Suprapubic skin (tissue), 4 donors: ENCODE data around the gene ILF2. TPM values are rescaled to one million over a fixed set of nuclear protein-coding genes. Genes with fewer than 3 reads are reported as not detected.
A peak's percentile ranks its signal among the peaks of the same experiment; 100 is the strongest.

Source experiments
- DNase-seq, 2 donors: peaks; one replicate each; pipeline ENCODE4 v3.0.0-alpha.2; 2019; ENCODE audit warnings: low spot score in 2 of 2
- H3K27ac ChIP-seq: fragments of 200-600 bp; sonication (generic); one replicate; pipeline ENCODE4 v1.5.1; 2019
- H3K27me3 ChIP-seq: fragments of 200-600 bp; sonication (generic); one replicate; pipeline ENCODE4 v1.5.1; 2019
- H3K36me3 ChIP-seq: fragments of 200-600 bp; sonication (generic); one replicate; pipeline ENCODE4 v1.5.1; 2019
- H3K4me1 ChIP-seq: fragments of 200-600 bp; sonication (generic); one replicate; pipeline ENCODE4 v1.5.1; 2019
- H3K4me3 ChIP-seq: fragments of 200-600 bp; sonication (generic); one replicate; pipeline ENCODE4 v1.5.1; 2019; ENCODE audit warnings: mild to moderate bottlenecking
- H3K9me3 ChIP-seq: fragments of 200-600 bp; sonication (generic); one replicate; pipeline ENCODE4 v1.5.1; 2019
- CTCF ChIP-seq, 2 donors: fragments of 200-600 bp in 1 of 2; fragments of 450-650 bp in 1 of 2; sonication (generic) in 1 of 2; IDR thresholded peaks; one replicate each; pipeline ENCODE4 v1.5.1; 2016 to 2019; ENCODE audit warnings: antibody characterized with exemption in 2 of 2, mild to moderate bottlenecking in 1 of 2, moderate library complexity in 1 of 2
- EP300 ChIP-seq: sonication (generic); formaldehyde crosslinking; IDR thresholded peaks from one replicate; pipeline ENCODE4 v1.6.1; 2017; ENCODE audit warnings: antibody characterized with exemption
- POLR2A ChIP-seq, 2 donors: fragments of 450-650 bp; IDR thresholded peaks; one replicate each; pipeline ENCODE4 v1.6.1; 2017; ENCODE audit warnings: antibody characterized with exemption in 2 of 2, mild to moderate bottlenecking in 2 of 2, moderate library complexity in 2 of 2
- POLR2AphosphoS5 ChIP-seq, 3 donors: sonication (generic); formaldehyde crosslinking; IDR thresholded peaks; one replicate each; pipeline ENCODE4 v1.6.1; 2017; ENCODE audit warnings: antibody characterized with exemption in 3 of 3
- WGBS: methylation state at CpG from one replicate; pipeline ENCODE4 v1.1.5; 2018; 5-methylcytosine and 5-hydroxymethylcytosine counted together
- total RNA-seq, 4 donors: library from RNA; depleted of rRNA; stranded (reverse); fragments of >200 nt; gene quantifications; one replicate each; pipeline ENCODE4 v1.1.0, GENCODE V29; 2016

Gene ILF2
- total RNA-seq, 4 donors from 2014 or later = 68.2 to 149 (median 127) TPM

DNA sequence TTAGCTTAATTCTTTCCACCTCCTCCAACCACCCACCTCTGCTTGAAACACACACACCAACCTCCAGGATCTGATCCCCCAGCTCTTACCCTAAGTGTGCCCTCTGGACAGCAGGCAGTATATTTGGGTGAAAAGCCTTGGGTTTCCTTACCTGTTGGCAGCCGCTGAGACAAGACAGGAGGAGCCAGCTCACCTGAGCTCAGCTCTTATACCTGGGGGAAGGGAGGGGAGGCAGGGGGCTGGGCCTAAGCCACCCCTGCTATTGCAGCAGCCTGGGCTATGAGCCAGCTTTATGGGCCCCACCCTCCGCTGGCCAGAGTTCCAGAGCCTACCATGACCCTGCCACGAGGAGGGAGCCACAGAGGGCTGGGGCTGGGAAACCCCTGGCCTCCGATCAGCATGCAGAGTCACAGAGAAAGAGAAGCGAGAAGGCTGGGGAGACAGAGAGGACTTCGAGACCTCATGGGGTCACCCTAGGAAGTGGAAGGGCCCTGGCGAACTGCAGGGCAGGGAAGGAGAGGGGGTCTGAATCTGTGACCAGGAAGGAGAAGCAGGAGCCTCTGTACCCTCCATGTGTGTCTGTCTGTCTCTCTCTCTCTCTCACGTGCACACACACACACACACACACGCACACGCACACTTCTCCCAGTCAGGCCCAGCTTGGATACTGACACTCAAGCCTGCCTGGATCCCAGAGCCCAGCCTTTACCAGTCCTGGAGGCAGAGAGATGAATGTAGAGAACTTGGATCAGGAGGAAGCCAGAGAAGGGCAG, 54.5 kb downstream of the ILF2 start, which contains the start of gene S100A14:
Gene S100A14 (minus strand): TSS at position 182 of the 773 bp plus-strand sequence. CDS start 467 bp downstream, outside the sequence.
- DNase-seq = peak in 1 of 2 donors; percentile 86
- Histone ChIP-seq H3K27me3 (no peaks in the 10 kb centered on the region), H3K9me3 (no peaks in the 10 kb centered on the region), H3K27ac (peak within 1 kb of the TSS; percentile 88), H3K36me3 (no peaks in the 10 kb centered on the region), H3K4me1 (peaks cover 55% of the 10 kb centered on the region), H3K4me3 (peak within 1 kb of the TSS; percentile 41)
- TF ChIP-seq POLR2AphosphoS5 (IDR thresholded peaks at IDR 0.05) (no peak), CTCF (IDR thresholded peaks at IDR 0.05) (no peak), POLR2A (IDR thresholded peaks at IDR 0.05) (no peak), EP300 (no peak)
- 37% methylated on average over 10 of the region's 10 CpGs for WGBS

DNA sequence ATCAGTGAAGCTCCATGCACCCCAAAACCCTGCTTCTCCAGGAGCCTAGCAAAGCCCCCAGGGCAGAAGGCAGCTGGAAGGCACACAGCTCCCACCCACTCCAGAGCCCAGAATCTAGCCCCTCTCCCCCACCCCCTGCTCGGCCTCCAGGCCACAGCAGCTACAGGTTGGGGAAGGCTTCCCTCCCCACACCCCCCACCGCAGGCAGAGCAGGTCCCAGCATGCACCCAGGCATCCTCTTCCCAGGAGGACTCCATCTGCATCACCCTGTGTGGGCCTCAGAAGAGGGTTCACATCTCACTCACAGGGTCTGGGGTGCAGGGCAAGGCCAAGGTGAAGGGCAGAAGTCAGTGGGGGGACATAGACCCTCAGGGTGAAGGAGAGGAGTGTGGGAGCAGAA, 55.4 kb downstream of the ILF2 start:
- peak in 1 of 2 donors; percentile 73 for DNase-seq
- peak overlapping the region; percentile 88 for H3K27ac ChIP-seq
- peak overlapping the region; percentile 41 for H3K4me3 ChIP-seq
- H3K4me1 ChIP-seq = peaks cover 65% of the 10 kb centered on the region
- H3K27me3 ChIP-seq = no peaks in the 10 kb centered on the region
- WGBS = no CpG with 5 or more reads among the region's 2 CpGs
- no peak for TF ChIP-seq EP300
- no peak for TF ChIP-seq POLR2AphosphoS5 (IDR thresholded peaks at IDR 0.05)
- TF ChIP-seq CTCF (IDR thresholded peaks at IDR 0.05) = no peak
- TF ChIP-seq POLR2A (IDR thresholded peaks at IDR 0.05) = no peak
- no peaks in the 10 kb centered on the region for H3K9me3 ChIP-seq
- H3K36me3 ChIP-seq = no peaks in the 10 kb centered on the region

DNA sequence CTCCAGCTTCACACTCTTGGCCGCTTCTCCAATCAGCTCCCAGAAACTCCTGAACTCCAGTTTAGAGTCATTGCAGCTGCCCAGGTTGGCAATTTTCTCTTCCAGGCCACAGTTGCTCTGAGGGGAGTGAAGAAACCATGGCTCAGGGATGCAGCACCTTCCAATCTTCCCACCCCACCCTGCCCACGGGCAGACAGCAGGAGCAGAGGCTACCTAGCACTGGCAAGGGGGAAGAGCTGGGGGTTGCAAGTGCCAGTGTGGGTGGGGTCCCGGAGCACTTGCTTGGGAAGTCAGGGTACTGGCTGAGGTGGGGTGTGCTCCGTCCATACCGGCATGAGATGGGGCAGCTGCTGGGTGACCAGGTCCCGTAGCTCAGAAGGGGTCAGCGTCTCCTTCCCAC, 55.9 kb downstream of the ILF2 start:
- H3K4me3 ChIP-seq = peak overlapping the region; percentile 41
- TF ChIP-seq POLR2AphosphoS5 (IDR thresholded peaks at IDR 0.05) (no peak), CTCF (IDR thresholded peaks at IDR 0.05) (no peak), POLR2A (IDR thresholded peaks at IDR 0.05) (no peak), EP300 (no peak)
- peak overlapping the region; percentile 88 for H3K27ac ChIP-seq
- H3K36me3 ChIP-seq = no peaks in the 10 kb centered on the region
- H3K27me3 ChIP-seq = no peaks in the 10 kb centered on the region
- no peaks in the 10 kb centered on the region for H3K9me3 ChIP-seq
- WGBS = 72% methylated on average over 7 of the region's 7 CpGs
- DNase-seq = no peak
- peaks cover 70% of the 10 kb centered on the region for H3K4me1 ChIP-seq

DNA sequence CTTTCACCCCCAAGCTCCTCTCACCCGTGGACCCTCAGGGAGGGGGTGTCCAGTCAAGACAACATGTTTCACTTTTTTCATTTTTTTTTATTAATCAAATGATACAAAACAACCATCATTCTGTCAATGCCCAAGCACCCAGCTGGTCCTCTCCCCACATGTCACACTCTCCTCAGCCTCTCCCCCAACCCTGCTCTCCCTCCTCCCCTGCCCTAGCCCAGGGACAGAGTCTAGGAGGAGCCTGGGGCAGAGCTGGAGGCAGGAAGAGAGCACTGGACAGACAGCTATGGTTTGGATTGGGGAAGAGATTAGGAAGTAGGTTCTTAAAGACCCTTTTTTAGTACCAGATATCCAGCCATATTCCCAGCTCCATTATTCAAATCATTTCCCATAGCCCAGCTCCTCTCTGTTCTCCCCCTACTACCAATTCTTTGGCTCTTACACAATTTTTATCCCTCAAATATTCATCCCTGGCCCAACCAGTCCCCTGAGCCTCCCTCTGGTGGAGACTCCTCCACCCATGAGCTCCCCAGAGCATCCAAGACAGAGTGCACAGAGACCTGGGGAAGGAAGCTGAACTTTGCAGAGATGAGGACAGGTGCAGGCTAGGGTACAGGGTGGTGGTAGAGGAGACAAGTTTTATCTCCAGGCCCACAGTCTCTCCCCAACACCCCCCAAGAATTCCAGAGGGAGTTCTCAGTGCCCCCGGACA, 56.4 kb downstream of the ILF2 start:
- peak overlapping the region; percentile 41 for H3K4me3 ChIP-seq
- H3K9me3 ChIP-seq = no peaks in the 10 kb centered on the region
- H3K36me3 ChIP-seq = no peaks in the 10 kb centered on the region
- 40% methylated on average over 2 of the region's 2 CpGs for WGBS
- no peak for DNase-seq
- TF ChIP-seq POLR2AphosphoS5 (IDR thresholded peaks at IDR 0.05) = no peak
- no peak for TF ChIP-seq POLR2A (IDR thresholded peaks at IDR 0.05)
- H3K4me1 ChIP-seq = peaks cover 75% of the 10 kb centered on the region
- peak overlapping the region; percentile 88 for H3K27ac ChIP-seq
- H3K27me3 ChIP-seq = no peaks in the 10 kb centered on the region

- 57% methylated on average over 4 of the region's 5 CpGs for WGBS
- Histone ChIP-seq H3K9me3 (no peaks in the 10 kb centered on the region), H3K27ac (peak overlapping the region; percentile 94), H3K27me3 (no peaks in the 10 kb centered on the region), H3K4me3 (peak overlapping the region; percentile 70), H3K36me3 (no peaks in the 10 kb centered on the region), H3K4me1 (peaks cover 85% of the 10 kb centered on the region)
- DNase-seq = no peak
- TF ChIP-seq POLR2A (IDR thresholded peaks at IDR 0.05) = no peak
- TF ChIP-seq EP300 = no peak
- no peak for TF ChIP-seq CTCF (IDR thresholded peaks at IDR 0.05)
- TF ChIP-seq POLR2AphosphoS5 (IDR thresholded peaks at IDR 0.05) = no peak
Observed at GRCh38 chr1:153613406-153613805, 57.4 kb downstream of the ILF2 start.
